HEK293T (cell line): ENCODE data around the gene HTN3.

ENCODE experiments used
- ARNT ChIP-seq: fragments of 450-650 bp; IDR thresholded peaks from 2 replicates; pipeline ENCODE4 v1.6.1; 2017; ENCODE audit warnings: mild to moderate bottlenecking
- FOXA1 ChIP-seq: fragments of 450-650 bp; IDR thresholded peaks from 2 replicates; pipeline ENCODE4 v1.6.1; 2016; ENCODE audit warnings: mild to moderate bottlenecking
- FOXK2 ChIP-seq: fragments of 450-650 bp; IDR thresholded peaks from 2 replicates; pipeline ENCODE4 v1.6.1; 2016; ENCODE audit warnings: mild to moderate bottlenecking
- FOXM1 ChIP-seq: fragments of 450-650 bp; IDR thresholded peaks from 2 replicates; pipeline ENCODE4 v1.6.1; 2017; ENCODE audit warnings: mild to moderate bottlenecking, borderline replicate concordance
- LEF1 ChIP-seq: fragments of 450-650 bp; IDR thresholded peaks from 2 replicates; pipeline ENCODE4 v1.6.1; 2017; ENCODE audit warnings: mild to moderate bottlenecking, borderline replicate concordance
- NFRKB ChIP-seq: fragments of 450-650 bp; IDR thresholded peaks from 2 replicates; pipeline ENCODE4 v1.6.1; 2016; ENCODE audit warnings: mild to moderate bottlenecking, moderate library complexity
- SP1 ChIP-seq: fragments of 450-650 bp; IDR thresholded peaks from 2 replicates; pipeline ENCODE4 v1.6.1; 2017
- TARDBP ChIP-seq: fragments of 450-650 bp; IDR thresholded peaks from 2 replicates; pipeline ENCODE4 v1.6.1; 2016
- ZNF384 ChIP-seq: fragments of 450-650 bp; IDR thresholded peaks from 2 replicates; pipeline ENCODE4 v1.6.1; 2016

DNA sequence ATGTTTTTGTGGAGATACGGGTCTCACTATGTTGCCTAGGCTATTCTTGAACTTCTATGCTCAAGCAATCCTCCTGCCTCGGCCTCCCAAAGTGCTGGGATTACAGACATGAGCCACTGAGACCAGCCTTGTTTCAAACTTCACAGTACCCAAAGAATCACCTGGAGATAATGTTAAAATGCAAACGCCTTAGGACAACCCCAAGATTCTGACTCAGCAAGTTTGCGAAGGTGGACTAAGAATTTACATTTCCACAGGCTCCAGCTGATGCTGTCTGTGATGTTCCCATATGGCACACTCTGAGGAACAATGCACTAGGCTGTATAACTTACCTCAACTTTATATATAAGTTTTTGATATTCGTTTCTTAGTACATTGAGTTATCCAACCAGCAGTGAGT is 33.5 kb upstream of the HTN3 start:
- TF ChIP-seq LEF1 (no peak), FOXA1 (no peak), FOXM1 (no peak), ARNT (no peak), FOXK2 (no peak), ZNF384 (no peak), NFRKB (no peak), SP1 (no peak), TARDBP (no peak)
